Thyroid gland (tissue), 4 donors: ENCODE data around the gene LPCAT1.

Experiments
- POLR2A ChIP-seq, 2 donors: fragments of 450-650 bp; IDR thresholded peaks; one replicate each; pipeline ENCODE4 v1.6.1; 2017; ENCODE audit warnings: antibody characterized with exemption in 2 of 2, mild to moderate bottlenecking in 2 of 2, moderate library complexity in 1 of 2
- TF ChIP-seq, protein P1 (sequence below), 6 experiments: fragments of 200-600 bp in 3 of 6; fragments of 450-650 bp in 3 of 6; sonication (generic) in 3 of 6; IDR thresholded peaks; one replicate each; pipeline ENCODE4 v1.5.1; 2016 to 2019; ENCODE audit warnings: antibody characterized with exemption in 6 of 6, mild to moderate bottlenecking in 2 of 6, inconsistent platforms in 1 of 6, moderate library complexity in 1 of 6

DNA sequence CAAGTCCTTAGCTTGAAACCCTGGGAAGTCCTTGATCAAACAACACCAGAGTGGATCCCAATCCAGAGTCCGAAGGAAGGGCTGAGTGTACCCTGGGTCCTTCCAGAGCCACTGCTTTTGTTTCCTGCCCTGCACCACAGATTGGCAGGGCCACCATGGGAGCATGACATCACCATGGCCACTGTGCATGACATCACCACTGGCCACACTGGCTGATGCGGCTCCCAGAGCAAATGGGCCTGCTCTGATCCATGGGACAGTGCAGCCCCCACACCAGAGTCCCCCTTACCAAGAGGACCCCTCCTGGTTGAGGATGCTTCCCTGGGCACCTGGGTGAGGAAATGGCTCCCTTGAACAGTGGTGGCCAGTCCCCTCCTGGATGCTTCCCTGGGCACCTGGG, 88.4 kb downstream of the LPCAT1 start:
- TF ChIP-seq, protein P1, sequence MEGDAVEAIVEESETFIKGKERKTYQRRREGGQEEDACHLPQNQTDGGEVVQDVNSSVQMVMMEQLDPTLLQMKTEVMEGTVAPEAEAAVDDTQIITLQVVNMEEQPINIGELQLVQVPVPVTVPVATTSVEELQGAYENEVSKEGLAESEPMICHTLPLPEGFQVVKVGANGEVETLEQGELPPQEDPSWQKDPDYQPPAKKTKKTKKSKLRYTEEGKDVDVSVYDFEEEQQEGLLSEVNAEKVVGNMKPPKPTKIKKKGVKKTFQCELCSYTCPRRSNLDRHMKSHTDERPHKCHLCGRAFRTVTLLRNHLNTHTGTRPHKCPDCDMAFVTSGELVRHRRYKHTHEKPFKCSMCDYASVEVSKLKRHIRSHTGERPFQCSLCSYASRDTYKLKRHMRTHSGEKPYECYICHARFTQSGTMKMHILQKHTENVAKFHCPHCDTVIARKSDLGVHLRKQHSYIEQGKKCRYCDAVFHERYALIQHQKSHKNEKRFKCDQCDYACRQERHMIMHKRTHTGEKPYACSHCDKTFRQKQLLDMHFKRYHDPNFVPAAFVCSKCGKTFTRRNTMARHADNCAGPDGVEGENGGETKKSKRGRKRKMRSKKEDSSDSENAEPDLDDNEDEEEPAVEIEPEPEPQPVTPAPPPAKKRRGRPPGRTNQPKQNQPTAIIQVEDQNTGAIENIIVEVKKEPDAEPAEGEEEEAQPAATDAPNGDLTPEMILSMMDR (IDR thresholded peaks at IDR 0.05), result no peak
- no peak for TF ChIP-seq POLR2A (IDR thresholded peaks at IDR 0.05)
